B cell (primary cell): ENCODE data around the gene ZNF641.

Experiments
- EZH2 ChIP-seq: IDR thresholded peaks from 2 replicates; pipeline ENCODE4 v1.6.1; 2012; ENCODE audit warnings: borderline replicate concordance, low read depth, mild to moderate bottlenecking, moderate library complexity, low read length; ENCODE audit not compliant: insufficient read depth, poor library complexity, severe bottlenecking
- TF ChIP-seq, protein P1 (sequence below): fragments of 200-600 bp; IDR thresholded peaks from one replicate; pipeline ENCODE4 v1.8.0; 2022; ENCODE audit warnings: antibody characterized with exemption, mild to moderate bottlenecking

- TF ChIP-seq, protein P1, sequence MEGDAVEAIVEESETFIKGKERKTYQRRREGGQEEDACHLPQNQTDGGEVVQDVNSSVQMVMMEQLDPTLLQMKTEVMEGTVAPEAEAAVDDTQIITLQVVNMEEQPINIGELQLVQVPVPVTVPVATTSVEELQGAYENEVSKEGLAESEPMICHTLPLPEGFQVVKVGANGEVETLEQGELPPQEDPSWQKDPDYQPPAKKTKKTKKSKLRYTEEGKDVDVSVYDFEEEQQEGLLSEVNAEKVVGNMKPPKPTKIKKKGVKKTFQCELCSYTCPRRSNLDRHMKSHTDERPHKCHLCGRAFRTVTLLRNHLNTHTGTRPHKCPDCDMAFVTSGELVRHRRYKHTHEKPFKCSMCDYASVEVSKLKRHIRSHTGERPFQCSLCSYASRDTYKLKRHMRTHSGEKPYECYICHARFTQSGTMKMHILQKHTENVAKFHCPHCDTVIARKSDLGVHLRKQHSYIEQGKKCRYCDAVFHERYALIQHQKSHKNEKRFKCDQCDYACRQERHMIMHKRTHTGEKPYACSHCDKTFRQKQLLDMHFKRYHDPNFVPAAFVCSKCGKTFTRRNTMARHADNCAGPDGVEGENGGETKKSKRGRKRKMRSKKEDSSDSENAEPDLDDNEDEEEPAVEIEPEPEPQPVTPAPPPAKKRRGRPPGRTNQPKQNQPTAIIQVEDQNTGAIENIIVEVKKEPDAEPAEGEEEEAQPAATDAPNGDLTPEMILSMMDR, result no peak
- no peak for TF ChIP-seq EZH2
Observed at GRCh38 chr12:48350249-48351021, at the start of gene ZNF641.
